ENCODE results near the gene TLCD5. TPM values are rescaled to one million over a fixed set of nuclear protein-coding genes. Genes with fewer than 3 reads are reported as not detected.

The TLCD5 gene
- total RNA-seq, result 8.8 and 9.0 TPM in 2 replicates

GRCh38 chr11:120324932-120325810 is at the start of gene TLCD5:
Gene TLCD5 (plus strand): TSS chr11:120325299. CDS start chr11:120327442, 2,143 bp downstream.

GRCh38 chr11:120335908-120336640 is 11.0 kb downstream of the TLCD5 start, which contains the start of gene ARHGEF12:
Gene ARHGEF12 (plus strand): TSS chr11:120336413. CDS start chr11:120337244, 831 bp downstream.

Small RNA genes within 50 kb of the gene (small RNA-seq; reads per million reads assigned to genes)
- gene RF00100, result 513 reads per million, percentile 99 among the genes with 10 or more reads in this experiment

Other genes with a start within 250 kb of the TLCD5 start
- not detected in 2 replicates for gene TRIM29, start 187.2 kb upstream of the TLCD5 start, total RNA-seq
- gene OAF, start 114.3 kb upstream of the TLCD5 start, total RNA-seq, result 5.7 and 22.8 TPM in 2 replicates
- gene POU2F3, start 85.2 kb upstream of the TLCD5 start, total RNA-seq, result not detected in 2 replicates
- 176 and 179 TPM in 2 replicates for gene ARHGEF12, start 11.1 kb downstream of the TLCD5 start, total RNA-seq
- gene GRIK4, start 186.4 kb downstream of the TLCD5 start, total RNA-seq, result under 0.01 and 0.07 TPM in 2 replicates

Data from thoracic aorta endothelial cell (primary cell).